HG03066 (cell line): ENCODE results near the gene GHDC.
"Not testable (repeated sequence)": the region's sequence is repeated elsewhere in the genome, so short reads cannot be mapped to it uniquely, and the experiment has no call there.

Source experiments
- ATAC-seq: cut with Tn5 transposase; IDR thresholded peaks from one replicate; pipeline ENCODE4 v1.9.1; 2021; ENCODE audit warnings: low read depth; ENCODE audit not compliant: unreplicated experiment

GHDC gene

DNA sequence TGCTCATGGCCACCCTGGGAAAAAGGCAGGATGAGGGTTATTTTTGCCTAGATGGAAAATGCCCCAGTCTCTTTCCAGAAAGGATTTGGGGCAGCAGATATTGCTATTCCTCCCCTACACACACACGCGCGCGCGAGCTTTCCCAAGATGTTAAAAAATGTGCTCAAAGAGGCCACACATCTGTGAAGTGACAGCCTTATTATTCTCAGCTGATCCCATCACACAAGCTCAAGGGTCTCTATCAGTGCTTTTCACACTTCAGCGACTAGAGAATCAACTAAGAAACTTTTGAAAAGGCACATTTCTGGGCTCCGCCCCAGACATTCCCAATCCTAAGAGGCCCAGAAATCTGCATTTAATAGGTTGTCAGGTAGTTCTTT is 33.8 kb downstream of the GHDC start:
- no peak for ATAC-seq

DNA sequence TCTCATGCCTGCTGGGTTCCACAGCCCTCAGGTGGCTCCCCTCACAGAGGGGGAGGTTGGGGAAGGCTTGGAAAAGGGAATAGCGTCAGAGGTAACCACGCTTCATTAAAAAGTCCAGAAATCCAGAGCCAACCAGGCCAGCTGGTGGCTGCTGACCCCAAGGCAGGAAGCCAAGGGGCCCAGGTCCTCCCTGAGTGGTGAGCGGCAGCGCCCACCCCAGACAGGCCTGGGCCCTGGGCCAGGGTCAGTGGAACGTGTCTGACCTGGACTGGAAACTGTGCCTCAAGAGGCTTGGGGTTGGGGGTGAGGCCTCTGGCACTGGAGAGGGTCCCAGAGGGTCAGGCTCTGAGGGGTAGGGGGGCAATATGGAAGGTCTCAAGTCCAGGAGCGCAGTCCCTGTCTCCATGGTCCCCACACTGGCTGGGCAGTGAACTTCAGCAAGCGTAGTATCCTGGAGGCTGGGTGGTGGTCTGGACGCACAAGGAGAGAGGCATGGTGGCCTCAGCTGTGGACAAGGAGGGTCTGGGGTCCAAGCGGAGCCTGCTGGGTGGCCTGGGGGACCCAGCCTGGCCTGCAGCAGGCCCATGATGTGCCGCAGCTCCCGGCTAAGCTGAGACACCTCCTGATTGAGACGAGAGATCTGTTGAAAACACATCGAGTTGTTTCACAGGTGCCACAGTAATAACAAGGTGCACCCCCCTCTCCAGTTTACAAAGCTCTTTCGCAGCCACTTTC is 34.3 kb downstream of the GHDC start:
- no peak for ATAC-seq

DNA sequence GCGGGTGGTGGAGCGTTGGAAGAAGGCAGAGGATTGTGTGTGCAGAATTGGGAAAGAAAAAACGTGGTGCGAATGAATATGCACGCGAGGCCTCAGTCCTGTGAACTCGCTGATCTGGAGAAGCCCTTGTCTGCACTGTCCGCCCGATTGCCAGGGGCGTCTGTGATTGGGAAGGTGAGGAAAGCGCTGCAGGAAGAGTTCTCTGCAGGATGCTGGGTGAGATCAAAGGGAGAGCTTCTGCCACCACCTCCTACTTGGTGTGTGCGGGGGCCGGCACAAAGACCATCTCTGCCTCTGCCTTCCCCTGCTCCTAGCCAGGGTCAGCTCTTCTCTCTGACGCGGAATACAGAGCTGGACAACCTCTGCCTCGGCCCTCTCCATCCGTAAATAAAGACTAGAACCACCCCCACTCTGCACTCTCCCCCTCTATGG is 38.7 kb downstream of the GHDC start:
- ATAC-seq, result no peak

DNA sequence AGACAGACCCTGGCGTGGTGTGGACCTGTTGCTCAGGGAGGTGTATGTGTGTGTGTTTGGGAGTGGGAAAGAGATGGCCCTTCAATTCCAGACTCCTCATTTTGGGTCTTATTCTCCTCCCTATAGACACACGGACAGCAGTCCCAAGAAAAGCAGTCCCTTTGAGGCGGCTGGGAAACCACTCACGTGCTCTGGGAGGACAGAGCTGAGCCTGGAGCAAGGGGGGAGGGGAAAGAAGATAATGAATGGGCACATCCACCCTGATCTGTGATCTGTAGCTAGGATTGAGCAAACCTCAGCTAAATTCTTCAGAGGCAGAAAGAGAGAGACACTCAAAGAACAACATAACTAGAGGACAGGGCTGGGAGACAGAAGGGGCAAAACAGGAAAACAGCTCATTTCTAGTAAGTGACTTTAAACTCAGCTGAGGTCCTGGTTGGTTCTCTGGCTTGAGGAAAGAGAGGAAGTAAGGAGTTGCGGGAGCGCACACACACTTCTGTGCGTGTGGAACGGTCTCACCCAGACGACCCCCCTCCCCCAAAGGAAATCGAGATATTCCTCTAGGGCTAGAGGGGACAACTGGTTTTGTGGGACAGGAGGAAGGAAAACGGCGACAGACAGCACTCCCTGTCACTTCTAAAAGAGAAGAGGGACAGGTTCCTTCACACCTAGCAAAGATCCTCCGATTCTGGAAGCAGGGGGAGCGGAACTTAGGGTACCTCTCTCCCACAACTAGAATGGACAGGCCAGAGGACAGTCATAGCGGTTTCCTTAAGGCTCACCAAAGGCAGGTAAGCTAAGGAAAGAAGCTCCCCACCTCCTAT is 40.2 kb downstream of the GHDC start:
- ATAC-seq, result no peak

DNA sequence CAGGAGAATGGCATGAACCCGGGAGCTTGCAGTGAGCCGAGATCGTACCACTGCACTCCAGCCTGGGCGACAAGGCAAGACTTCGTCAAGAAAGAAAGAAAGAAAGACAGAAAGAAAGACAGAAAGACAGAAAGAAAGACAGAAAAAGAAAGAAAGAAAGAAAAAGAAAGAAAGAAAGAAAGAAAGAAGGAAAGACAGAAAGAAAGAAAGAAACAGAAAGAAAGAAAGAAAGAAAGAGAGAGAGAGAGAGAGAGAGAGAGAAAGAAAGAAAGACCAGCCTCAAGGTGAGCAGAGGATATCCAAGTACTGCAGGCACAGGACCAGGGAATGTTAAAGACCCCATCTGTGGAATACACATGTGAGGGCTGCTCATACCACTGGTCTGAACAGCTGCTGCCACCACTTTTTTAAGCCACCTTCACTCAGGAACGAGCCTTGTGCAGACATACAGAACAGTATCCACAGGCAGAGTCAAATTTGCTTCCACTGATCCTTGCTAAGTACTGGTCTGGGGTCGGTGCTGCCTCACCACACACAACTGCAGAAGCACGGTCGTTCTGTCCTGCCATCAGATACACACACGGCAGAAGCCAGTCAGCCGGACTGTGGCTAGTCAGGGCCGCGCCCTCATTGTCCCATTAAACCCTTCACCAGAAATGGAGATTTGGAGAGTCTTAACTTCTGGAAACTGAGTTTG is 47.2 kb downstream of the GHDC start:
- no peak for ATAC-seq

DNA sequence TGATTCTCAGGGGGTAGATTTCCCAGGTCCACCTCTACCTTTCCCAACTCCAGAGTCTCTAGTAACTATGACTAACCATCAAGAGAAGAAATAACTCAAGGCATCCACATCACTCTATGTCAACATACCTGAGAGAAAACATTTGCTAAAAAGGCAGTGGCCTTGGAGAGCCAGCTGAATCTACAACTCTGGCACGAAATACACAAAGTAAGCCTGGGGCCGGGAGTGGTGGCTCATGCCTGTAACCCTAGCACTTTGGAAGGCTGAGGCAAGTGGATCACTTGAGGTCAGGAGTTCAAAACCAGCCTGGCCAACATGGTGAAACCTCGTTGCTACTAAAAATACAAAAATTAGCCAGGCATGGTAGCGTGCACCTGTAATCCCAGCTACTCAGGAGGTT is 51.2 kb downstream of the GHDC start:
- ATAC-seq, result not testable (repeated sequence)

DNA sequence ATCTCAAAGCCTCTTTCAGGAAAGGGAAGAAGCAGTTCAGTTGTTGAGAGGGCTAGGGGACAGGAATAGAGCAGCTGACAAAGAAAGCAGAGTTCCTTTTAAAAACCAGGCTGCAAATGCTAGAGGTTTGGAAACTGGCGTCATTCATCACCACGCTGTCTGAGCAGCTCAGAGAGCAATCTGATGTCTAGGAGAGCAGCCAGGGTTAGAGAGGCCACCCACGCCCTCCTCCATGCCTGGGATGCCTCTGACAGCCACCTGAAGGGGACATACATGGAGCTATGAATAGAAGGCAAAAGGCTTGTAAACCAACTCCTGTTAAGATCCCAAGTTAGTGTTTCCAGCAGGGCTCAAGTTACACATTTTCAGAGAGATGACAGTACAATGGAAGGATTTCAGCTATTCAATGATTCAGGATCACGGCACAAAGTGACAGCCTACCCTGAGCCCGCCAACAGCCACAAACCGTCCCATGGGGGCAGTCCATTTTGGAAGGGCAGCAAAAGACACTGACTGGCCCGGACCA is 51.9 kb downstream of the GHDC start:
- no peak for ATAC-seq

DNA sequence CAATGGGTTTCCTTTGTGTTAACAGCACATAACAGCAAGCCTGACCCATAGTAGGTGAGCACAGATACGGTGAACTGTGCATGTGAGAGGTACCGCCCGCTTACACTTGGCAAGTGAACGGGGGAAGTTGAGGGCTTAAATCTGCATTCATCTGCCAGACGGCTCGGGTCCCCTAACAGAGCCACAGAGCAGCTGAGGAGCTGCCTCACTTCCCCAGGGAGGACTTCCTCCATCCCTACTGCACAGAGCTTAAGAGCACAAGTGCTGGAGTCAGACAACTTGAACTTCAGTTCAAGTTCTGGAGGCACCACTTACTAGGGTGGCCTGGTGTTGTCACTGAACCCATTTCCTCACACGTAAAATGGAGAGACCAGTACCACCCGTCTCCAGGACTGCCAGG is 52.9 kb downstream of the GHDC start:
- ATAC-seq, result no peak

DNA sequence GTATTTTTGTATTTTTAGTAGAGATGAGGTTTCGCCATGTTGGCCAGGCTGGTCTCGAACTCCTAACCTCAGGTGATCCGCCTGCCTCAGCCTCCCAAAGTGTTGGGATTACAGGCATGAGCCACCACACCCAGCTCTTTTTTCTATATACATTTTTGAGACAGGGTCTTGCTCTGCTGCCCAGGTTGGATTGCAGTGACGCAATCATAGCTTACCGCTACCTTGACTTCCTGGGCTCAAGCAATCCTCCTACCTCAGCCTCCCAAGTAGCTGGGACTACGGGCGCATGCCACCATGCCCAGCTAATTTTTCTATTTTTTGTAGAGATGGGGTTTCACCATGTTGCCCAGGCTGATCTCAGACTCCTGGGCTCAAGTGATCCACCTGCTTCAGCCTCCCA is 53.6 kb downstream of the GHDC start:
- ATAC-seq, result not testable (repeated sequence)
